OCI-LY7 (cell line): ENCODE data around the gene RUNX1. TPM values are rescaled to one million over a fixed set of nuclear protein-coding genes. Genes with fewer than 3 reads are reported as not detected.

Source experiments
- BruUV-seq: library from RNA; stranded (reverse); fragments of 400-500 nt; replicated peaks from 2 replicates; lab custom pipeline; 2021; lab: Mats Ljungman, UMichigan
- CTCF ChIA-PET: fragments of 300-600 bp; sonication (Branson Sonifier 250); formaldehyde crosslinking; loops from one replicate; lab custom pipeline; 2022; ENCODE audit warnings: antibody characterized with exemption; ENCODE audit not compliant: unreplicated experiment; lab: Charles Lee
- POLR2A ChIA-PET: fragments of 300-600 bp; sonication (Branson Sonifier 250); formaldehyde crosslinking; loops from one replicate; lab custom pipeline; 2022; ENCODE audit warnings: antibody characterized with exemption; lab: Charles Lee
- DNase-seq: peaks from one replicate; pipeline ENCODE4 v3.0.0-alpha.2; 2015; ENCODE audit warnings: low spot score
- H2AFZ ChIP-seq: fragments of 200-600 bp; sonication (generic), shearing (Covaris generic); 2 replicates; pipeline ENCODE4 v1.6.1; 2014; ENCODE audit warnings: mild to moderate bottlenecking, antibody characterized with exemption, low read length, moderate library complexity
- H3K27ac ChIP-seq: fragments of 200-600 bp; sonication (generic); 2 replicates; pipeline ENCODE4 v1.5.1; 2014; ENCODE audit warnings: mixed run types, low read depth, mild to moderate bottlenecking, moderate library complexity, low read length, inconsistent platforms; ENCODE audit not compliant: poor library complexity, severe bottlenecking
- H3K36me3 ChIP-seq: fragments of 200-600 bp; sonication (generic); 2 replicates; pipeline ENCODE4 v1.6.1; 2014; ENCODE audit warnings: mild to moderate bottlenecking, antibody characterized with exemption, low read length, moderate library complexity, mixed read lengths; ENCODE audit not compliant: insufficient read depth
- H3K4me1 ChIP-seq: fragments of 200-600 bp; sonication (generic); 2 replicates; pipeline ENCODE4 v1.5.1; 2014; ENCODE audit warnings: mild to moderate bottlenecking, low read length; ENCODE audit not compliant: insufficient read depth, poor library complexity, severe bottlenecking
- H3K4me2 ChIP-seq: fragments of 200-600 bp; sonication (generic); 2 replicates; pipeline ENCODE4 v1.6.1; 2014; ENCODE audit warnings: mild to moderate bottlenecking, low read length
- H3K4me3 ChIP-seq: fragments of 200-600 bp; sonication (generic); 2 replicates; pipeline ENCODE4 v1.5.1; 2014; ENCODE audit warnings: mild to moderate bottlenecking, low read depth, low read length; ENCODE audit not compliant: poor library complexity, severe bottlenecking
- H3K79me2 ChIP-seq: fragments of 200-600 bp; sonication (generic); 2 replicates; pipeline ENCODE4 v1.6.1; 2016; ENCODE audit warnings: low read depth, mild to moderate bottlenecking, low read length, moderate library complexity, mixed read lengths; ENCODE audit not compliant: insufficient read depth
- H3K9me2 ChIP-seq: fragments of 200-600 bp; sonication (generic); 2 replicates; pipeline ENCODE4 v1.6.1; 2016; ENCODE audit warnings: mild to moderate bottlenecking, low read length, mixed read lengths; ENCODE audit not compliant: insufficient read depth
- H3K9me3 ChIP-seq: fragments of 200-600 bp; sonication (generic); 2 replicates; pipeline ENCODE4 v1.6.1; 2014; ENCODE audit warnings: mild to moderate bottlenecking, mixed run types, low read length, mixed read lengths
- H4K20me1 ChIP-seq: fragments of 200-600 bp; sonication (generic); 2 replicates; pipeline ENCODE4 v1.6.1; 2014; ENCODE audit warnings: mild to moderate bottlenecking, antibody characterized with exemption, low read length, moderate library complexity, mixed read lengths; ENCODE audit not compliant: insufficient read depth
- EZH2phosphoT487 ChIP-seq: fragments of 200-600 bp; sonication (generic); IDR thresholded peaks from 2 replicates; pipeline ENCODE4 v1.6.1; 2018; ENCODE audit warnings: low read depth, borderline replicate concordance, mild to moderate bottlenecking, mixed run types, antibody characterized with exemption, low read length, moderate library complexity, mixed read lengths
- intact Hi-C: fragments of 100-400 bp; cut with micrococcal nuclease; formaldehyde crosslinking; loops from one replicate; pipeline ENCODE4 v1.10.0; 2022; ENCODE audit not compliant: unreplicated experiment
- total RNA-seq, 2 experiments: library from RNA; depleted of rRNA in 1 of 2; stranded (reverse); fragments of >200 nt in 1 of 2; shearing (Covaris generic) in 1 of 2; gene quantifications; 2 replicates each; pipeline ENCODE4 v1.2.3, GENCODE V29; 2014 to 2022
- TF ChIP-seq, protein P1 (sequence below): fragments of 200-600 bp; sonication (generic); conservative IDR thresholded peaks from 2 replicates; pipeline ENCODE4 v1.5.1; 2014; ENCODE audit warnings: mild to moderate bottlenecking, antibody characterized with exemption, low read length, moderate library complexity, mixed read lengths

The RUNX1 gene
- total RNA-seq, 2 experiments from 2014 or later: 30.5 to 40.8 TPM

DNA sequence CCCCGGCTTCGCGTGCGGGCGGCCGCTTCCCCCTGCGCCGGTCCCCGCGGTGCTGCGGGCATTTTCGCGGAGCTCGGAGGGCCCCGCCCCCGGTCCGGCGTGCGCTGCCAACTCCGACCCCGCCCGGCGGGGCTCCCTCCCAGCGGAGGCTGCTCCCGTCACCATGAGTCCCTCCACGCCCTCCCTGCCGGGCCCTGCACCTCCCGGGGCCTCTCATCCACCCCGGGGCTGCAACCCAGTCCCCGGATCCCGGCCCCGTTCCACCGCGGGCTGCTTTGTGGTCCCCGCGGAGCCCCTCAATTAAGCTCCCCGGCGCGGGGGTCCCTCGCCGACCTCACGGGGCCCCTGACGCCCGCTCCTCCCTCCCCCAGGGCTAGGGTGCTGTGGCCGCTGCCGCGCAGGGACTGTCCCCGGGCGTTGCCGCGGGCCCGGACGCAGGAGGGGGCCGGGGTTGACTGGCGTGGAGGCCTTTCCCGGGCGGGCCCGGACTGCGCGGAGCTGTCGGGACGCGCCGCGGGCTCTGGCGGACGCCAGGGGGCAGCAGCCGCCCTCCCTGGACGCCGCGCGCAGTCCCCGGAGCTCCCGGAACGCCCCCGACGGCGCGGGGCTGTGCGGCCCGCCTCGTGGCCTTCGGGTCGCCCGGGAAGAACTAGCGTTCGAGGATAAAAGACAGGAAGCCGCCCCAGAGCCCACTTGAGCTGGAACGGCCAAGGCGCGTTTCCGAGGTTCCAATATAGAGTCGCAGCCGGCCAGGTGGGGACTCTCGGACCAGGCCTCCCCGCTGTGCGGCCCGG is 159.2 kb downstream of the RUNX1 start:
- Histone ChIP-seq H3K27ac (peak overlapping the region; percentile 46), H3K79me2 (no peaks in the 10 kb centered on the region), H3K9me3 (no peaks in the 10 kb centered on the region), H4K20me1 (peaks cover 44% of the 10 kb centered on the region), H3K9me2 (no peaks in the 10 kb centered on the region), H3K4me3 (peak overlapping the region; percentile 81), H3K4me1 (peaks cover 14% of the 10 kb centered on the region), H3K4me2 (peak overlapping the region; percentile 100), H3K36me3 (peaks cover 15% of the 10 kb centered on the region; the same call in 1 of the 2 replicates), H2AFZ (peak overlapping the region; percentile 48; the same call in 1 of the 2 replicates)
- BruUV-seq: no TSS peak
- POLR2A ChIA-PET: interaction anchor here (1.0 kb wide), 1 partner anchor 395 kb away, joined by 3 read pairs; no protein-coding TSS in a partner anchor
- peak; percentile 78 for DNase-seq
- intact Hi-C loops: loop anchor here (1.0 to 5.0 kb wide), 5 partner anchors 137 to 510 kb away; no protein-coding TSS in a partner anchor
- CTCF ChIA-PET: interaction anchor here (1.4 kb wide), 2 partner anchors 158 to 162 kb away, joined by 5 to 6 read pairs; no protein-coding TSS in a partner anchor
- TF ChIP-seq, protein P1, sequence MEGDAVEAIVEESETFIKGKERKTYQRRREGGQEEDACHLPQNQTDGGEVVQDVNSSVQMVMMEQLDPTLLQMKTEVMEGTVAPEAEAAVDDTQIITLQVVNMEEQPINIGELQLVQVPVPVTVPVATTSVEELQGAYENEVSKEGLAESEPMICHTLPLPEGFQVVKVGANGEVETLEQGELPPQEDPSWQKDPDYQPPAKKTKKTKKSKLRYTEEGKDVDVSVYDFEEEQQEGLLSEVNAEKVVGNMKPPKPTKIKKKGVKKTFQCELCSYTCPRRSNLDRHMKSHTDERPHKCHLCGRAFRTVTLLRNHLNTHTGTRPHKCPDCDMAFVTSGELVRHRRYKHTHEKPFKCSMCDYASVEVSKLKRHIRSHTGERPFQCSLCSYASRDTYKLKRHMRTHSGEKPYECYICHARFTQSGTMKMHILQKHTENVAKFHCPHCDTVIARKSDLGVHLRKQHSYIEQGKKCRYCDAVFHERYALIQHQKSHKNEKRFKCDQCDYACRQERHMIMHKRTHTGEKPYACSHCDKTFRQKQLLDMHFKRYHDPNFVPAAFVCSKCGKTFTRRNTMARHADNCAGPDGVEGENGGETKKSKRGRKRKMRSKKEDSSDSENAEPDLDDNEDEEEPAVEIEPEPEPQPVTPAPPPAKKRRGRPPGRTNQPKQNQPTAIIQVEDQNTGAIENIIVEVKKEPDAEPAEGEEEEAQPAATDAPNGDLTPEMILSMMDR: peak; percentile 78
- no peak for TF ChIP-seq EZH2phosphoT487

DNA sequence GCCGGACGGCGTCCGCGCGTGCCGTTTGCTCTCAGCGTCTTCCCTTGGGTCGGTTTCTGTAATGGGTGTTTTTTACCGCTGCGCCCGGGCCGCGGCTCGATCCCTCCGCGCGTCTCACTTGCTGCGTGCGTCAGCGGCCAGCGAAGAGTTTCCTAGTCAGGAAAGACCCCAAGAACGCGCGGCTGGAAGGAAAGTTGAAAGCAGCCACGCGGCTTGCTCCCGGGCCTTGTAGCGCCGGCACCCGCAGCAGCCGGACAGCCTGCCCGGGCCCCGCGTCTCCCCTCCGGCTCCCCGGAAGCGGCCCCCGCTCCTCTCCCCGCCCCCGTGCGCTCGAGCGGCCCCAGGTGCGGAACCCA is 159.8 kb downstream of the RUNX1 start:
- CTCF ChIA-PET: interaction anchor here (1.4 kb wide), 2 partner anchors 159 to 162 kb away, joined by 5 to 6 read pairs; no protein-coding TSS in a partner anchor

More for the DNA sequence above, 159.8 kb downstream of the RUNX1 start:
- H3K79me2 ChIP-seq: no peaks in the 10 kb centered on the region
- TF ChIP-seq, protein P1: no peak
- TF ChIP-seq EZH2phosphoT487: no peak
- POLR2A ChIA-PET: no interaction called here
- peak overlapping the region; percentile 81 for H3K4me3 ChIP-seq
- no TSS peak for BruUV-seq
- peak overlapping the region; percentile 48; the same call in 1 of the 2 replicates for H2AFZ ChIP-seq
- peak overlapping the region; percentile 100 for H3K4me2 ChIP-seq
- peak; percentile 64 for DNase-seq
- H3K36me3 ChIP-seq: peaks cover 15% of the 10 kb centered on the region; the same call in 1 of the 2 replicates
- H4K20me1 ChIP-seq: peaks cover 44% of the 10 kb centered on the region
- H3K9me3 ChIP-seq: no peaks in the 10 kb centered on the region
- H3K27ac ChIP-seq: peak overlapping the region; percentile 46
- peaks cover 18% of the 10 kb centered on the region for H3K4me1 ChIP-seq
- no peaks in the 10 kb centered on the region for H3K9me2 ChIP-seq
- intact Hi-C loops: loop anchor here (1.0 to 5.0 kb wide), 5 partner anchors 138 to 511 kb away; no protein-coding TSS in a partner anchor
